Activated T-cell treated with anti-CD3 and anti-CD28 coated beads for 1 hour (primary cell): ENCODE data around the gene PGF.

ENCODE experiments used
- DNase-seq: peaks from one replicate; pipeline ENCODE4 v3.0.0-alpha.2; 2020; ENCODE audit warnings: low read depth

The PGF gene

DNA sequence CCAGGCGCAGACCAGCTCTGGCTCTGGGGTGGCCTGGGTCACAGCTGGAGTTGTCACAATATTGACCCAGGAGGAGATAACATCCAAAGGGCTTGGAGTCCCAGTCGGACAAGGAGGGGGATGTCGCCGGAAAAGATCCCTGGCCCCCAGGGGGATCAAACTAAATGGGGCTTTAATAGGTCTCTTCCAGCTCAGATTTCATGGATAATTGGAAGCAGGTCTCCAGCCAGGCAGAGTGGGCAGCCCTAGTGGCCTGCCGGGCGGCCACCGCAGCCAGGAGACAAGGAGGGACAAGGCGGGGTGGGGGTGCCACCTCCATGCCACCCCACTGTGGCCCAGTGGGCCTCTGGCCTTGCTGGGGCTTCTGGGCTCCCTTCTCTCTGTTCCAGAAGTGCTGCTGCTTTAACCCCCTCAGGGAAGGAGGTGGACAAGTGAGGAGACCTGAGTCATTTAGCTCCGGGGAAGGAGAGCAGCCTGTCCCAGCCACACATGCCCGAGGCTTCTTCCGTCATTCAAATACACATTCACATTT is 23.1 kb upstream of the PGF start:
- DNase-seq, result no peak

DNA sequence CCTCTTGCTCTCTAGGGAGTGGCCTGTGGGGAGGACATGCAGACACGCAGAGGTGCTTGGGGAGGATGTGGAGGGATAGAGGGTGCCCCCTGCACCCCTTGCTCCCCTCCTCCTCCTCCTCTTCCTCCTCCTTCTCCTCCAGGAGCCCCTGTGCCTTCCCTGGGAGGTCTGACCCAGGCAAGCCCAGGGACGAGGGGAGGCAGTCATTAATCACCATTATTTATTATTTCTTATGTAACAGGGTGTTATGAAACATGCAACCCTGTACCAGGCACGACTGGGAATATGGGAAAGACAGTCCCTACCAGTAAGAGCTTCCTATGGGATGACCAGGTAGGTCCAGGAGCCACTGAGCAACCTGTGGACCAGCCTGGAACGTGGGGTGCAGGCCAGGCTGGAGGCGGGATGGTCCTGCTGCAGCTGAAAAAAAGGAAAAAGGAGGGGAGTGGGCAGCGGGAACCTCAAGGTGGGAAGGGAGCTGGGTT is 22.5 kb upstream of the PGF start:
- no peak for DNase-seq

DNA sequence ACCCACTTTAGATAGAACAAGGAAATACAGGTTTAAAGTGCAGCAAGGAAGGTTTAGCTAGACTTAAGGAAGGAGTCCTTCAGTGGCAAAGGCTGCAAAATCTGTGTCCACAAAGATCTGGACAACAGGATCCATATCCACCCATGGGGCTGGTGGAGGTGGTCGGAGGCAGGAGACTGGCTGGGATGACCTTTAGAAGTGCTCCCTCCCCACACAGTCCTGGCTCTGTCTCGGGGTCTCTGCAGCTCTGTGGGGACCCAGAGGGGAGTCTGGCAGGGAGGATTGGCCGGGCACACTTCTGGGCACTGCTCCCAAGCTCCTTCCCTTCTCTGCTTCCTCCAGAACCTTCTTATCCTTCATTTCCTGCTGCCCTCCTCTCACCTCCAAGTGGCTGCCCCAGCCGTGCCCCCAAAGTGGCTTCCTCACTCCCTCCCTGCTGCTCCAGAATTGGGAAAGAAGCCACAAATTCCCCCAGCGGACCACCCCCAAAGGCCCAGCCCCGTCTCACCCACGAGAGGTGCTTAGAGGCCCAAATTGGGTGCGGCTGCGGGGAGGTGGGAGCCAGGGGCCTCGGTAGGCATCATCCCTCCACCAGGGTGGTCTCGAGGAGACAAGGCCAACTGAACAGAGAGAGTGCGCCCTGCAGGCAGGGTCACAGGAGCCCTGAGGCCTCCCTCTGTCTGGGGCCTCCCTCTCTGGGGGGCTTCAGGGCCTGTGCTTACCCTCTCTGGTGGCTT is 21.9 kb upstream of the PGF start:
- no peak for DNase-seq

DNA sequence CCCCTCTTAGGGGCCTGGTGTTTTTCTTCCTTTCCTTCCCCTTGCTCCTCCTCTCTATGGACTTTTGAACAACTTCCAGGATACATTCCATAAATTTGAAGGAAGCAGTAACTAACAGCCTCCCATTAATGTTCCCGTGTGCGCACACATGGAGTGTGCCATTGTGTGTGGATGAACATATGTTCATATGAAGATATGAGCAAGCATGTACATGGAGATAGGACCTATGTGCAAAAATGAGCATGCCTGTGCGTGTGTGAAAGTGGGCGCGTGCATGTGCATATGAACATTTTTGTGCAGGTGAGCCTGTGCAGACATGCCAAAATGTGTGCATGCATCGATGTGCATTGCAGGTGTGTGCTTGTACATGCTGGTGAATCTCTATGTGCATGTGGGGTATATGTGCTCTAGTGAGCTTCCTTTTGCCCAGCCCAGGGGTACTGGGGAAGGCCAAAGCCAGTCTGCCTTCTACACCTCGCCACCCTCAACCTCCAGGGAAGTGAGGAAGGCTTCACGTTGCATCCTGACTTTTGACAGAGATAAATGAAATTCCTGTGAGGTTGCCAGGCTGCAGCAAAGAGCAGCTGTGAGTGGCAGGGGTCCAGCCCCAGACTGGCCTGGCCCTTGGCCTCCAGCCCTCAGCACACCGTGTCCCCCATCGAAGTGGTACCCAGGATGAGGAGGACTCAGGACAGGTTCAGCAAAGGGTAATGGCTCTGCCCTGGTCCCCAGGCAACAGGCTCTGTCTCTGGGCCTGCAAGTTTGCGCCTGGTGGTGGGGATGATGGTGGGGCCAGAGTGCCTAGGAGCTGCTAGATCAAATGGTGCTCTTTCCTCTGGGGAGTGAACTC is 21.1 kb upstream of the PGF start:
- DNase-seq, result no peak

DNA sequence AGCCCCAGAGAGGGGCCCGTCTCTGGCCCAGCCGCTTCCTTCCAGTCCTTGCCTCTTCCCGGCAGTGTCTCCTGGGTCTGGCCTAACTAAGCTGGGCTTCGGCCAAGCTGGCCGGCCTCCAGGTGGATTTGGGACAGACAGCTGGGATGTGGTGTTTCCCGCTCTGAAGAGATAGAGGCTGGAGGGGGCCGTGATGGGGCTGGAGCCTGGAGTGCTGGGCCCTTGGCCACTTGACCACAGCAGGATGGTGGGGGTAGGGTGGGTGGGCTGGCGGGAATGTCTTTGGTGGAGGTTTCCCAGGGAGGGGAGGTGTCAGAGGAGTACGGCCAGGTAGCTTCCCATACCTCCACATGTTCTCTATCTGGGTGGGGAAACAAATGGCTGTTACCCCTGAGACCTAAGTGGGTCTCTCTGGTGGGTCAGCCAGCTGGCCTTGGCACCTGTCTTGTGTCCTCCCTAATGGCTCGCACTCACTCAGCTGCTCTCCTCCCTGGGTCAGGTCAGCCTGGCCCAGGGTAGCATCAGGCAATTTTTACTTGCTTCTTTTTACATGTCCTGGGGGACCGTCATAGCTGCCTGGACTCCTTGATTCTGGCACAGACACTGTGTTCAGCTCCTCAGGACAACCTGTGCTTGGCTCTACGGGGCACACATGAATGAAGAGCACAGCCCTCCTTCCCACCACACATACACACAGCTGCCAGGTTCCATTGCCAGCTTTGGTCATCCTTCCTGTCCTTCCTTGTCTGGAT is 19.8 kb upstream of the PGF start:
- no peak for DNase-seq

DNA sequence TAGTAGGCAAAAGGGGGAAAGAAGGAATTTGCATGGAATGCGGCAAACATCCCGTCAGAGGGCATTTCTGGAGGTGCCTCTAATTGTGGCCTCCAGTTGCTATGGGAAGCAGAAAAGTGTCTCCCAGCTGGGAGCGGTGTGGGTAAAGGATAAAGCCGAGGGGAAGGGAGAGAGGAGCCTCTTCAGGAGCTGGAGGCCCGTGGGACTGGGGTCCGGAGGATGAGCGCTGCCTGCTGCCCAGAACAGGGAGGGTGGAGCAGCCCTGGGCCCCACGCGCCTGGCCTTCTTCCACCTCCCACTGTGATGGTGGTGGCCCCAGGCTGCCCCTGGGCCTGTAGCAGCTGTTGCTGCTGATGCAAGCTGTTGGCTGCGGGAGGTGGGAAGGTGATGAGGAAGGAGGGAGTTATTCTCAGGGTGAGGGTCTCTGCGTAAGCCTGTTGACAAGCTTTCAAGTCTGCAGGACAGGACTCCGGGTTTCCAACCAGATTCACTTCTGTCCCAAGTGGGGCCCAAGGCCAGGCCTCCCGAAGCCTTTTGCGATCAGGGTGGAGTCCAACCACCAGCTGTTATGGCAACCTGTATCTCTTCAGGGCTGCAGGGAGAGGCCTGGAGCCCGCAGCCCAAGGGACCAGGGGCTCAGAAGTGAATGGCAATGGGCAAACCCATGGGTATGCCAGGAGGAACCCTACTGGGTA is 19.1 kb upstream of the PGF start:
- no peak for DNase-seq

DNA sequence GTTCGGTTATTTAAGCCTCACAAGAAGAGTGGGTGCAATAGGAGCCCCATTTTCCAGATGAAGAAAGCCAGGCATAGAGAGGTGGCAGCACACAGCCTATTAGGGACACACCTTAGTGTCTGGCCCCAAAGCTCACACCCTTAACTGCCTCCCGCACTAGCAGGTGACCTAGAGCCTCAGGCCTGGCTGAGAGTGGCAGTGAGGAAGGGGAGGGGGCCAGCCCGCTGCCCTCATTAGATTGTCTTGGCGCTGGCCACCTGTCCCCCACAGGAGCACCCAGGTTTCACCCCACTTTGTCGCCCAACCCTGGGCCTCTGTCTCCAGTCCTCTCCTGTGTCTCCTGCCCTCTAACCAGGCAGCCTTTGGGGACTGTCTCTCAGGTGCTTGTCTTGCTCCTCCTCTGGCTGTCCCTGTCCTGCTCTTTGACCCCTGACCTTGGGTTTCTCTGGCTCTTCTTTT is 18.5 kb upstream of the PGF start:
- no peak for DNase-seq

DNA sequence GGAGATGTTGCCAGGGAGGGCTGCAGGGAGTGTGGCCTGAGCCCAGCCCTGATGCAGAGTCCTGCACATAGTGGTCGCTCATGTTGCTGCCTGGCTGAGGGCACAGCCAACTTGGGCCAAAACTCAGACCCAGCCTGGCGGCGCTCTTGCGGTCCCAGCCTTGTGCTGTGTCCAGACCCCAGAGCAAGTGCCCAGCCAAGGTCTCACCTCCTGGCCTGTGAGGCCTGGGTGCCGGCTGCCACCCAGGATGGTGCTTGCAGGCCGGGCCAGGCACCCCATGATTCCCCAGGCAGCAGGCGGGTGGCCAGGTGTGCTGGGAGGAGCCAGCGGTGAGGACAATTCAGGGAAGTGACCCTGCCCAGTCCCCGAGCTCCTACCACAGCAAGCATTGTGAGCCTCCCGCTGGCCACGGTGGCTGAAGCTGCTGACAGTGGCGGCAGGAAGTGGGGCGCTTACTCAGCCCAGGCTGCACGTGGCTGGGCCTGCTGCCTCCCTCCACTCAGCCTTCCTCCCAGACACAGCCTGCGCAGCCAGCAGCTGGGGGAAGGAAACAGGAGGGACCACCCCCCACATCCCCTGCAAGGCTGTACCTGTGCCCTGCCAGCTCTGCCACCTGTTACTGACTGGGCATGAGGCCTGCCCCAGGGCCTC is 17.7 kb upstream of the PGF start:
- no peak for DNase-seq

DNA sequence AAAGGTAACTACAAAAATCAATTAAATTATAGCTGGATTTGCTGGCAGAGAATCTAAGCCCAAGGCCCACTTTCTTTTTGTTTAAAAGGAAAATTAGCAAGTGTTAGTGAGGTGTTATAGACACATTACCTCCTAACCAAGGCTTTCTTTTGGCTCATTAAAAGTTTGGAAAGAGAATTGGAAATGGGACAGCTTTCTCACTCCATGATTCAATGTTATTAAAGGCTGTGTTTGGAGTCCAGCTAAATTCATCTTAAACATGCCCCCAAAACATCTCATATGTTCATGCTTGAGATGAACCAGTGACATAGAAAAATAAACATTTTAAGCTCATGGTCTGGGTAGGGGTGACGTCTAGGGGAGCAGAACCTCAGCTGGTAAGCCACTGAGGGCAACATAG is 13.4 kb upstream of the PGF start:
- DNase-seq, result no peak

DNA sequence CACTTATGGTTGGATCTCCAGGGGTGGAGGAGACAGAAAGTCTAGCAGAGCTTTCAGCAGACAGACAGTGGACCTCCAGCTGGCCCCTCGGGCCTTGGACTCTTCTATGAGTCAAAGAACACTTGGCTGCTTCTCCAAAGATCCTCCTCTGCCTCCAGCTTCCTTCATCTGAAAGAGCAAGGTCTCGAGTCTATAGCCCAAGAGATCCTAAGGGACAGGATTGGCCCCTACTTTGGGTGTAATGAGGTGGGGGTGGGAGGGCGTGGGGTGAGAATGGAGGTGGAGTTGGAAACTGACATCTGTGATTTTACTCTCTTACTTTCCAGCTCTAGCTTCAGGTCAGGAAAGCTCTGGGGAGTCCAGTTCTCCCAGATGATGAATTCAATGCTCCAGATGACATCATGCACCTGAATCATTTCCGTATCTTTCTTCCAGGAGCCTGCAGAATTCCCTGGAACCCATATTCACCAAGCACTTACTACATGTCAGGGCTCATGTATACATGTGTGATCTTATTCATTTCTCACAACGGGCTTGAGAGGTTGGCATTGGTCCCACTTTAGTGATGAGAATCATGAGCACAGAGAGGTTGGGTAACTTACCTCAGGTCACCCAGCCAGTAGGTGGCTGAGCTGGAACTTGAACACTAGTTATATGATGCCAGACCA is 10.2 kb upstream of the PGF start:
- no peak for DNase-seq

DNA sequence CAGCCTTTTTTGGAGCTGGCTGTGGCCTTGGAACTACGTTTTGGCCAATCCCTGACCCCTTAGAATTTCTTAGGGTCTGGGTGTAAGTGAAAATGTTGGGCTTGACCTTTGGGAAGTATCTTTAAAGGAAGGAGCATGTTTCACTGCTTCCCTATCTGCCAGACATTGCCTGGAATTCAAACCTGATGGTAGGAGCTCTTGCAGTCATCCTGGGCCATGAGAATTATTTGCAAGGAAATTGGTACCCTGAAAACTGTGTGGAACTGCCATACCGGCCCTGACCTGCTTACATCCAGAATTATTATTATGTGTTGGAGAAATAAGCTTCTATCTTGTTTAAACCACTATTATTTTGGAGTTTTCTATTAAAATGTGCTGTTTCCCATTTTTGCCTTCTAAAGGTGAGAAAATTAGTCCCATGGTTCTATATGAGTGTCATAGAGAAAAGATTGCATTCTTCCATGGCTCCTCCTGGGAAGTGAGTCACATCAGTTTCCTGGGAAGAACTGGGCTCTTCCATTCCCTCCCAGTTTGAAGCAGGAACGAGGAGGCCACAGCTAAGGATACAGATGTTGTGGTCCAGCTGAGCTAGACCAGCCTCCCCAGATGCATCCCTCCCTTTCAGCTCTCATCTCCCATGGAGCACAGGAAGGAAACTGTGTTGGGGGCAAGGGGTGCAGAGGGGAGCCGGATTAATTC is 9.5 kb upstream of the PGF start:
- DNase-seq, result no peak

DNA sequence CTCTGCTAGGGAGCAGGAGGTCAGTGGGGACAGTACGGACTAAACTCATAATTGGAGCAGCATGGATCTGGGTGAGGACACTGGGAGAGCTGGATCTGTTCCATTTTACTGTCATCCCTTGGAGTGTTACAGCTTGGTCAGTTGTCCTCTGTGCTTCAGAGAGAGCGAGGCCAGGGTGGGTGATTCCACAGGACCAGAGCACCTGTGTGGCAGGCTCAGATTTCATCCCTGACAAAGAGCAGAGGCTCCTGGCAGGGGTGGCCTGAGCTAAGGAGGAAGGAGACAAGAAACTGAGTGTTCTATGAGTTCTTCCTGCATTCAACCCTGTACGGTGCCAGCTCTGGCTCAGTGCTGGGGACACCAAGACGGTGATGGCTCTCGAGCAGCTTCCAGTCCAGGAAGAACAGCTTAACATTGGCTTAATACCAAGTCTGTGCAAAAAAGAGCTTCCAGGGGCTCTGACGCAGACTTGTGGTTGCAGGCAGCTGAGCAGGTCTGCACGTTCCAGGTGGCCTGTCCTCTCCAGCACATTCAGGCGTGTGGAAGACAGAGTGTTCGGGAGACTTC is 8.4 kb upstream of the PGF start:
- DNase-seq, result no peak

DNA sequence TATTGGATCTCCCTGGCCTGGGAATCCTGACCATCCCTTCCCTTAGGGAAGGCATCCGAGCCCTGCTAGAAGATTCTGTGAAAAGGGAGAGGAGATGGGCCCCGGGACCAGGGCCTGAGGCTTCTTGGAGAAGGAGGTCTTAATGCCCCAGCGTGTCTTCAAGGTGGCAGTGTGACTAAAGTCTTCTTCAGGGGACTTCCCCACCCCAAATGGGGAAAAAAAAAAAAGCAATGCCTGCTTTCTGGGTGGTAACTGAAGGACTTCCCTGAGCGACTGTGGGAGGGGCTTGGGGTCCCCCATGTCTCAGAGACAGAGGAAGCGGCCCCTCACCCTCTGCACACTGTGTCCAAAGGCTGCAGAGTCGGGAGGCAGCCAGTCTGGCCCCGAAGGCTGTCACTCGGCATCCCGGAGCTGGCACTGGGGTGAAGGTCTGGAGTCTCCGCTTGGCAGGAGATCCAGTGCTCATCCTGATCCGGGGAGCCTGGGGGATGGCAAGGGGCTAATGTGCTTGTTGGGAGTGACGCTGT is 7.8 kb upstream of the PGF start:
- no peak for DNase-seq

DNA sequence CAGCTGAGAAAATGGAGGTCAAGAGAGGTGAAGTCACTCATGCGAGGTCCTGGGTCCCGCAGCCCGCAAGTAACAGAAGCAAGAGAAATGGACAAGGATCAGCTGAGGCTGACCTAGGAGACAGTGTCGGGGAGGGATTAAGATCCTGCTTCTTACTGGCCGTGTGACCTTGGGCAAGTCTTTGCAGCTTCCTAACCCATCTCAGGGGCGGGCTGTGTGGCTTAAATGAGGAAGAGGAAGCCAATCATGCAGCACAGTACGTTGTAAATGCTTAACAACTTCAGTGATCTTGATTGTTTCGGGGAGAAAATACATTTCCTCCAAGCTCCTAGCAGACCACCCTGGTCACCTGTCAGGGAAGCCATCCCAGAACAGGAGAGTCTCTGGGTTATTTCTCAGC is 7.1 kb upstream of the PGF start:
- no peak for DNase-seq

DNA sequence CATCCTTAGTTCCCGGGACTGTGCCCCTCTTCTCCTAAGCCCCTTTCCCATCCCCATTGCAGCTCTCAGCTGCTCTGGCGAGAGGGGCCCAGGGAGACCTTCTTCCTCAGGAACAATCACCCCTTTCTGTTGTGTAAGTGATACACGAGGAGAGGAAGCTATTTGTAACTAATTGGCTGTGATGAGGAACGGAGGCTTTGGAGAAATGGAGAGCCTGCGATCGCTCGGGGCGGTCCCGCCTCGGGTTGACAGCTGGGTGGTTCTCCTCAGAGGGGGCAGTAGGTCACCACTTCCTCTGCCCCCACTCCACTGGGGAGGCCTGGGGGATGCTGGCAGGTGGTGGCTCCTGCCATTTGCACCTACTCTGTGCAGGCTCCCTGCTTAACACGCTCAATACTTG is 6.6 kb upstream of the PGF start:
- DNase-seq, result no peak

DNA sequence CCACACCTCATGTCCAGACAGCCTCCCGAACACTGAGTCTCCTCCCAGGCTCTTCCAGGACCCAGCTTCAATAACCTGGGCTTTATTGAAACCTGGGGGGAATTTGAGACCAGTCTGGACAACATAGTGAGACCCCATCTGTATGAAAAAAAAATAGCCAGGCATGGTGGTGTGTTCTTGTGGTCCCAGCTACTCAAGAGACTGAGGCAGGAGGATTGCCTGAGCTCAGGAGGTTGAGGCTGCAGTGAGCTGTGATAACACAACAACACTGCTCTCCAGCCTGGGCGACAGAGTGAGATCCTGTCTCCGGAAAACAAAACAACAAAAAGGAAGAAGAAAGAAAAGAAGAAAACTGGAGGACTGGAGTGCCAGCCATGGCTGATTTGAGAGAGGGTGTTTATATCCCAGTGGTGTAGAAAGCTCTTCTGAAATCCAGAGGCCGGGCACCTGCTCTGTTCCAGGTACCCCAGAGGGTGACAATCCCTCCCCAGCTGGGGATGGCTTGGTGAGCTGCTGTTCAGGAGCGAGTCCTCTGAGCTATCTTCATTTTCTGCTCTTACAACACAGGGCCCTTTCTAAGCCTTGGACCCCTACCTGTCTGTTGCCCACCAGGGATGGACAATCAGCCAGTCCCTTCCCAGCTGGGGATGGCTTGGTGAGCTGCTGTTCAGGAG is 6.0 kb upstream of the PGF start:
- DNase-seq, result no peak

DNA sequence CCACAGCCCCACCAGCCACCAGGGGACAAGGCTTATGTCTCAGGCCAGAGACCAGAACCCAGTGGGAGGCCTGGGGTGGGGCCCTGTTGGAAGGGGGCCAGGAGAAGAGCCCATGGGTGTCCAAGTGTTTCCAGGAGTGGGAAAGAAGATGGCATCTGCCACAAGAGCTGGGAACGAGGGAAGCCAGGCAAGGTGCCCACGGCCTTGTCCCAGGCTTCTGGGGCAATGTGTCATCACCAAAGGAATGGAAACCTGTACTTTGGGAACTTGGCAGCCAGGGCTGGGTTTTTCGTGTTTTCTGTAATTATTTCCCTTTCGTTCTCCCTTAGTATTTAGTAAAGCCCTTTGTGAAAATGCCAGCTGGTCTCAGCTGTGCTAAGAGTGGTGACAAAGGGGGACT is 5.3 kb upstream of the PGF start:
- no peak for DNase-seq

DNA sequence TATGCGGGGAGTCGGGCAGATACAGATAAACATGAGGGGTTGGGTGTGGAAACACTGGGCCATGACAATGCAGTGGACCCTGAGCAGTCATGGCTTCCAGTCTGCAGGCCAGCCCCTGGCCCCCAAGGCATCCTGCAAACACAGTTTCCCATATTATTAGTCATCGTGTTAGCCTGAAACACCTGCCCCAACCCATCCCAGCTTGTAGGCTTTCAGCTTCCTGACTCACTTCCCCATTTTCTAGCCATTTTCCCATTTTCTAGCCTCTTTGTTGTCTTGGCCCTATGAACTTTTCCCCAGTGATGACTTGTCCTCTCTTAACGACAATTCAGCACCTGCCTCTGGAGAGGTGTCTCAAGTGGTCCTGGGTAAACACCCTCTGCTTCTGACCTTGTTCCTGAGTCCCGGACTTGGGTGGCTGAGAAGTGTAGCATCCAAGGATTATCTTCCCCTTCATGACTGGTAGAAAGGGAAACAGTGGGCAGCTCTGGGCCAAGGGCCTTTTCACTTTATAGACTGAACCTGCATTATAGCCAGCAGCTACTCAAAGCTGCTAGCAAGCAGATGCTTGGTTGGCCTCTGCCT is 4.3 kb upstream of the PGF start:
- DNase-seq, result no peak
